Measurements from ENCODE around the gene NSUN7. TPM values are rescaled to one million over a fixed set of nuclear protein-coding genes. Genes with fewer than 3 reads are reported as not detected.

The NSUN7 gene
- total RNA-seq, 2 experiments from 2014 or later, result not detected

DNA sequence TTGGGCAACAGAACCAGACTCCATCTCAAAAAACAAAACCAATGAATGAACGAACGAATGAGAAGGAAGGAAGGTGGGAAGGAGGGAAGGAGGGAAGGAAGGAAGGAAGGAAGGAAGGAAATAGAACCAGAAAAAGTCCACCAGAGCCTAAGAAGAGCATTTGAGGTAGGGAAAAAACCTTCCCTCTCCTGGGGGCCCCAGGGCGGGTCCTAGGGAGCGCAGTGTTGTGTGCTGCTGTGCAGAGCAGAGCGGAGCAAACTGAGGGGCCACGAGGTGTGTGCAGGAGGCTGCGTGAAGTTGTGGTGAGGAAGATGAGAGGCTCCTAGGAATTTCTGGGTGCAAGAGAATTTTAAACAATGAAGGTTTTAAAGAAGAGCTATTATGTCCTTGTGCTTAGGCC lies 16.0 kb upstream of the NSUN7 start:
- ChIA-PET CTCF (interaction anchor here (0.5 to 1.3 kb wide), 3 partner anchors 8 to 107 kb away, joined by 3 to 4 read pairs (median 4); no protein-coding TSS in a partner anchor), POLR2A (no interaction called here)

DNA sequence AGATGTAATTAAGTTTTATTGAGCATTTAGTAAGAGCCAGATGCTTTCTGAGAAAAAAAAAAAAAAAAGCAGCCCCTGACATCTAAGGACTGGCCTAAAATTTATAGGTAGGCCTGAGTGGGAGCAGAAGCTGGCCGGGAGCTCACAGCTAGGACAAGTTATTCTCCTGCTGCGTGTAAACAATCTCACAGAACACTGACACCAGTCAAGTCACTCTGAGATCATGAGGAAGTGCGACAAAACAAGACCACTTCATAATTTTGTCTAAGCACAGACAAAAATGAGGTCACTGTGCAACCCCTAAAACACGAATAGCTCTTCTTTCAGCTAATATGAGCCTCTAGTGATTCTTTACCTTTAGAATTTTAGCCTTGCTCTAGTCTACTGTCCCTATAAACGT lies 15.3 kb upstream of the NSUN7 start:
- POLR2A ChIA-PET, result no interaction called here
- CTCF ChIA-PET, result interaction anchor here (1.0 to 1.3 kb wide), 3 partner anchors 11 to 409 kb away, joined by 3 to 4 read pairs (median 4); no protein-coding TSS in a partner anchor

DNA sequence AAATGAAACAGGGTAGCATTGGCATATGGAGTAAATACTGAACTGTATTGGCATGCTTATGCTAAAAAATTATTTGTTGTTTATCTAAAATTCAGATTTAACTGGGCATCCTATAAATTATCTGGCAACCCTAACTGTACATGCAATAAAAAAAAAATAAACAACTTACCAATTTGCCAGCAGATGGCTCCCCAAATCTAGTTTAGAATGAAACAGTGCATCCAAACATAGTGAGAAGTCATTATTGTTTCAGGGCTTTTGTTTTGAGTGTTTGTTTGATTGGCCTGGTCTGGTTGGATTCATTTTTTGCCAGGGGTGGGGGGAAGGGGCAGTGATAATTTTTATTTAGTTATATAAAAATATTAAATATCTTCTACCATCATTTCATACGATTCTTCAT lies 12.8 kb upstream of the NSUN7 start:
- ChIA-PET POLR2A (no interaction called here), CTCF (interaction anchor here (1.8 kb wide), 1 partner anchor 160 kb away, joined by 7 read pairs; no protein-coding TSS in a partner anchor)

DNA sequence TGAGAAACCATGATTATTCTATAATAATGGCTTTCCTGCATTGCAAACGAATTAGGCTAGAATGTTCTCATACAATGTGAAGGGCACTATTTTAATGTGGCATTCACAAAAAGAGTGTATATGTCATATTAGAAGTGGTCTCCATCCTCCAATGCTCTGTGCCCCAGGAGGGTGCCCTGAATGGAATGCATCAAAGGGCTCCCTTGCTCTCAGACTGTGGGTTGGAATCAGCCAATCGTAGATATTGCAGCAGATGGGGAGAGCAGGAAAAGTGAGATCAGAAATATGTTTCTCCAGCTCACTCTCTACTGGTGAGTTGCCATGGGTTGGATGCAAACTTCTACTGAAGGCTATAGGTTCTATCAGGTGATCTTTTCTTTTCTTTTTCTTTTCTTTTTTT lies 11.9 kb upstream of the NSUN7 start:
- POLR2A ChIA-PET, result no interaction called here
- CTCF ChIA-PET, result interaction anchor here (1.8 kb wide), 1 partner anchor 159 kb away, joined by 7 read pairs; no protein-coding TSS in a partner anchor

DNA sequence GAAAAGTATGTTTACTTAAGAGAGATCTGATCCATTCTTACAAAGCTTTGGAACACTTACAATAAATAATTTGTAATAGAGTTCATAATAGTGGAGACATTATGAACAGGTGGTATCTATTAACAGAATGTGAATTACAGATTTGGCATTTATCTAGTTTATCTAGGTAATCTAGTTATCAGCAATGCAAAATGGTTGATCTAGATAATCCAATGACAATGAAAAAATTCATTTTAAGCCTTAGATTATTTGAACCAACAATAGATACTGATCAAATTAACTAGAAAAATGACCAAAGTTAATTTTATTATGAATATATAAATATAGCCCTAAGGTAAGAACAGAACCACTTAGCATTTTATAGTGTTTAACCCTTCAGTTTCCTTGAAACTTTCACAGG lies 10.4 kb upstream of the NSUN7 start:
- CTCF ChIA-PET, result interaction anchor here (0.5 to 1.1 kb wide), 3 partner anchors 18 to 104 kb away, joined by 3 to 5 read pairs (median 3); no protein-coding TSS in a partner anchor
- POLR2A ChIA-PET, result no interaction called here

DNA sequence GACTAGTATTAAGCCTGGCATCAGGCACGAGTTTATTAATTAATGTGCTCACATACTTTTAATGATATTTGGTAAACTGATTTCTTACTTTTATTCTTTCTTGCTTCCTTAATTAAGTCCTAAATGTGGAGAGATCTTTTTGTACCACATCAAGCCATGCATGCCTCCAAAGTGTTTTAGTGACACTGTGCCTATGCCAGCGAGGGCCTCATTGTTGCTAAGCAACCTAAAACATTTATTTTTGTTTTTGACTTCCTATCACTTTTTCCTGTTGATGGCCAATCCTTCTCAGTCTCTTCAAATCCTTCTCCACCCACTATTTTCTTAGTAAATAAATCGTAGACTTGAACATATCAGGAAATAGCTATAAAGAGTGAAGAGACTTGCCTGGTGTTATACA lies 5.5 kb upstream of the NSUN7 start:
- ChIA-PET POLR2A (no interaction called here), CTCF (no interaction called here)

DNA sequence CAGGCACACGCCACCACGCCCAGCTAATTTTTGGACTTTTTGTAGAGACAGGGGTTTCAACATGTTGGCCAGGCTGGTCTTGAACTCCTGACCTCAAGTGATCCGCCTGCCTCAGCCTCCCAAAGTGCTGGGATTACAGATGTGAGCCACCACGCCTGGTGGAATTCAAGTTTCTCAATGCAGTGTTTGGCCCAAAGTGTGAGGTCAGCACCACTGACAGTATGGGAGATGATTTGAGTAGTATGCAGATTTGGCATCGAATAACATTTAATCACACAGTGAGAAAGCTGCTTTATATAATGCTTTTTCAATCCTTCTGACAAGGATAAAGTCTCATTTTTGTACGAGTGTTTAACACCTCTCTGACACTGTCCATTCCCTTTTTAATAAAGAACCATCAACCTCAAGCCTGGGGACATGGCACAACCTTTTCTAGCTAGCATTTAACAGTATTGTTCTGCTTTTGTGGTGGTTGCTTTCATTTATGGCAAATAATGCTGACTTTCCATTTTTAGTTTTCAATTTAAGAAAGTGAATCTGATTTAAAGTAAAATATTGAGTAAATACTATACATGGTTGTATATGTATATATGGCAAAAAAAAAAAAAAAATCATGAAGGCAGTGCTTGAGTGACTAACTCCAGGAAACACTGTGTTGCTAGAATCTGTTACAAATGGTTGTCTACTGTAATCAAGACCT lies 4.3 kb upstream of the NSUN7 start:
- ChIA-PET POLR2A (no interaction called here), CTCF (interaction anchor here (1.3 kb wide), 1 partner anchor 11 kb away, joined by 4 read pairs; no protein-coding TSS in a partner anchor)

DNA sequence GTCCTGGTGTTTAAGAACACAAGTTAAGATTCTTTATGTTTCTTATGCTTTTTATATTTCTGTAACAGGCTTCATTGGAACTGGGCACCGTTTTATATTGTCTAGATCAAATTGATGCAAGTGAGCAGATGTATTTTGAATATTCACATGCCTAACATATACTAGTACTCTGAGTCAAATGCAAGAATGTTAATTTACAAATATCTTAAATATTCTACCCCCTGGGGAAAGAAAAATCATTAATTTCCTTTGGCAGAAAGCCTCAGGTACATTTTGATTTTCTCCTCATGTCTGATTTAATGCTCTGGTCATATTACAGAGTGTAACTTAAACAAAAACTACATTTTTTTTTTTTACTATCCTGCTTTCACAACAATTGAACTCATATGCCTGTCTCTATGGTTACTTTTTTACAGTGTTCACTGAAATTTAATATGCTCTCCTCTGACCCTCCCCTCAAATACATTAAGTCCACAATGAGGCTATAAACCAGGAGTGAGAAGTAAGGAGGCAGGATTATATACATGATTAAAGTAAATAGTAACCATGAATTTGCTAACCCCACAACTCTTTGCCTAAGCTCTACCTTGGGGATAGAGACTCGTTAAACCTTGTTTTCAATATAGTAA lies 2.4 kb upstream of the NSUN7 start:
- ChIA-PET POLR2A (no interaction called here), CTCF (no interaction called here)

DNA sequence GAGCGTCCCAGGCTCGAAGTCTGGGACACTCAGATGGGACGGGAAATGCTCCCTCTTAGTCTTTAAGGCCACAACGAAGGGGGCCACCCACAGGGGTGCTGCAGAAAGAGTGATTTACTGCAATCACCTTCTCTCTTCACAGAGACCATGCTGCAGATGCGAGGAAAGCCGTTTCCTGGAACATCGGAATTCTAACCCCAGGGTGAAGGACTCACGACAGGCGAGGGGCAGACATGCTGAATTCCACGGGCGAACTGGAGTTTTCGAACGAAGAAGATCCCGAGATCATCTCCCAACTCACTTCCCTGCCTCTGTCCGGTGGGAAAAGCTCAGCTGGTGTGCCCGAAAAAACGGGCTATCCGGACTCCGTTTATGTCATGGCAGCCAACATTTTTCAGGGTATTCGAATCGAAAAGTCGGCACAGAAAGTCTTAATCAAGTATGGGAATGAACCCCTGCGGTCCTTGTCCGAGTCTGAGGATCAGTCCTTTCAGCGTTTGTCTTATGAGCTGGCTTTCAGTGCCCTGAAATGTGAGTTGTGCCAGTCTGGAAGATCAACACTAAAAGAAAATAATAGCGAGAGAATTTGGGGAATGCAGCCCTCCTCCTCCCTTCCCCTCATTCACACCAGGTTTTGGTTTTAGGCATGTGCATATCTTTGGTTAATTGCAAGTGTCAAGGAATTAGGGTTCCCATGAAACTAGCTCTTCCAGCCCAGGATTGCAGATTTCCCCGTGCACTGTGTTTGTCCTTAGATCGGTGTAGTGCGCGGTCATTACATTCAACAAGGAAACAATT lies 905 bp downstream of the NSUN7 start:
- ChIA-PET POLR2A (no interaction called here), CTCF (no interaction called here)

DNA sequence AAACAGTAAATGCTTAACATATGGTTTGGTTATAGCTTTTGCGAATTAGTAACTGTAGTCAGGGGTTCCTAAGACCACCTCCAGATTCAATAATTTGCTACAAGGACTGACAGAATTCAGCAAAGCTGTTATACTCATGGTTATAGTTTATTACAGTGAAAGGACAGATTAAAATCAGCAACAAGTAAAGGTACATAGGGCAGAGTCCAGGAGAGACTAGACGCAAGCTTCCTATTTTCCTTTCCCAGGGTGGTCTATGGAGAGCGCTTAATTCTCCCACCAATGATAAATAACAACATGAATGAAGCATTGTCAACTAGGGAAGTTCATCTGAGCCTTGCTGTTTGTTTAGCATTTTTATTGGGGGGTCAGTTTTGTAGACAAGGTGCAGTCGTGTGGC lies 5.9 kb downstream of the NSUN7 start:
- CTCF ChIA-PET, result no interaction called here
- POLR2A ChIA-PET, result no interaction called here

DNA sequence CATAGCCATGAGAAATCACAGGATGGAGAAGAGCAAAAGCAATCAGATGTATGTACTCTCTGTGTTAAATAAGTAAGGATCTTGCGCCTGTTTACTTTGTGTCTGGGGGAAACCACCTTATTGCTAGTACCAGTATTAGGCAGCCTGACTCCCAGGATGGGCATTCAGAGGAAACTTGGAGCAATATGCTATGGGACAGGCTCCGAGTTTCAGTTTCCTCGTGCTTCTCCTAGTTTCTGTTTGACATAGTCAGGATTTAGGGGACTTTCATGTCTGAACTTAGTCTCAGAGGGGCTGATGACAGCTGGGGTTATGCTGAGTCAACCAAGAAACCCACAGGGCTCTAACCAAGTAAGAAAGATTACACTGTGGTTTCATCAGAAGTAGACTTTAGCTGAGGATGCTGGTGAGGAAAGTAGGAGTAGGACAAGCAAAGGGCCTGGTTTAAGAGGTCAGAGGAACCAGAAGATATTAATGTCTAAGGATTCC lies 13.5 kb downstream of the NSUN7 start:
- ChIA-PET CTCF (no interaction called here), POLR2A (no interaction called here)

DNA sequence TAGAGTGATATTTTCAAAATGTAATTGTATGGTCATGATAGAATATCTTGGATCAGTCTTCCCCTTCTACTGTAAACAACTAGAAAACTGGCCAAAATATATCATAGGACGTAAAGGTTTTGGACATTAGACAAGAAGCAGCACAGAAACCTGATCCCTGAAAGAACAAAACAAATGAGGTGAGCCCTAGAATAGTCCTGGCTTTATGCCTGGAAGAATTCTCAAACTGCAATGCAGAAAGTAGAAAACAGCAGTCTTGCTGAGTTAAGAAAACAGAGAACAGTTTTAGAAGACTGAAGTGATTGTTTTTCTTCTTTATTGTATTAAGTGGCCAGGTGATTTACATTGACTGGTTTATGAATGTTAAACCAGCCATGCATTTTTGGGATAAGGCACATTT lies 19.5 kb downstream of the NSUN7 start:
- POLR2A ChIA-PET, result no interaction called here
- CTCF ChIA-PET, result no interaction called here

DNA sequence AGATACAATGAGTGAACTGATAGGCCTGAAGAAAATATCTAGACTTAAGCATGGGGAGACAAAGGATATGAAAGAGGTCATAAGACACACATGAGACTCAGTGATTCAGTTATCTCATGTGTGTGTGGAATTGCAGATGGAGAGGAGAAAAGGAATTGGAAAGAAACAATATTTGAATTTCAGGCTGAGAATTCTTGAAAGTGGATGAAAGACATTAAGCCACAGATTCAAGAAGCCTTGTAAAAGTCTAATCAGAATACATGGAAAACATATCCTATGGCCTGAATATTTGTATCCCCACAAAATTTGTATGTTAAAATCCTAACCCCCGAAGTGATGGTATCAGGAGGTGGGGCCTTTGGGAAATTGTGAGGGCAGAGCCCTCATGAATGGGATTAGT lies 28.3 kb downstream of the NSUN7 start:
- POLR2A ChIA-PET, result no interaction called here
- CTCF ChIA-PET, result no interaction called here

DNA sequence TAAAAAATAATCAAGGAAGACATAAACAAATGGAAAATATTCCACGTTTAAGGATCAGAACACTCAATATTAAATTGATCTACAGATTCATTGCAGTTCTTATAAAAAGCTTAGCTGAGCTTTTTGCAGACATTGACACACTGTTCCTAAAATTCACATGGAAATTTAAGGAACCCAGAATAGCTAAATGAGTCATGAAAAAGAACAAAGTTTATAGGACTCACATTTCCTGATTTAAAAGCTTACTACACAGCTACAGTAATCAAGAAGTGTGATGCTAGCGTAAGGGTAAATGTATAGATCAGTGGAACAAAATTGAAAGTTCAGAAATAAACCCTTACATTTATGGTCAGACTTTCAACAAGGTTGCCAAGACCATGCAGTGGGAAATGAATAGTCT lies 33.1 kb downstream of the NSUN7 start:
- ChIA-PET POLR2A (no interaction called here), CTCF (no interaction called here)

DNA sequence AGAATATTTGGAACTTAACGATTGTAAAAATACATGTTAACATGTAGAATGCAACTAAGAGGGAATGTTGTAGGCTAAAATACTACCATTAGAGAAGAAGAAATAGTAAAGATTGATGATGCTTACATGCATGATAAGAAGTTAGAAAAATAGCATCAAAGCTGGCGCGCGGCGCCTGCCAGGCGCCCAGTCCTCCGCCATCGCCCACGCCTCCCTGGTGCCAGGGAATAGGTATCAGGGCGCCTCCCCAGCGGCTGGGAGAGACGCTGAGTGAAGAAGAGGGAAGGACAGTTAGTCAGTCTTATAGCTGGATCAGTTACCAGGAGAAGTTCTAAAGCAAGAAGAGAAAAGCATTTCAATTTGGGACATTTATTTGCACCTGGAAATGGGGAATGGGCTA lies 36.0 kb downstream of the NSUN7 start:
- CTCF ChIA-PET, result no interaction called here
- POLR2A ChIA-PET, result no interaction called here

DNA sequence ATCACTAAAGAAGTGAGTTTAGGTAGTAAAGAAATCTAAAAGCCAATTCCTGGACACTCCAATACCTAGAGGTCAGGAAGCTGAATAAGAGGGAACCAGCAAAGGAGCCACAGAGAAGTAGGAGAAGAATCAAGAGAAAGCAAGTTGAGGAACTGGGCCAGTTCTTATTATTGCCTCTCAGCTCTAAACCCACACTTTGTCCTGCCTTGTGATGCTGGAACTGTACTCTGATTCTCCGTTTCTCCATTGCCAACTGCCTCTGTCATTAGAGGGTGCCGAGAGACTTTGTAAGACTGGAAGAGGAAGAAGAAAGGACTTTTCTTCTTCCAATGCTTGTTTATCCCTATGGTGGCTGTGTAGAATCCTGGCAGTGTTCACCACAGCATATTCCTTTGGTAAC lies 38.6 kb downstream of the NSUN7 start:
- ChIA-PET CTCF (no interaction called here), POLR2A (no interaction called here)

DNA sequence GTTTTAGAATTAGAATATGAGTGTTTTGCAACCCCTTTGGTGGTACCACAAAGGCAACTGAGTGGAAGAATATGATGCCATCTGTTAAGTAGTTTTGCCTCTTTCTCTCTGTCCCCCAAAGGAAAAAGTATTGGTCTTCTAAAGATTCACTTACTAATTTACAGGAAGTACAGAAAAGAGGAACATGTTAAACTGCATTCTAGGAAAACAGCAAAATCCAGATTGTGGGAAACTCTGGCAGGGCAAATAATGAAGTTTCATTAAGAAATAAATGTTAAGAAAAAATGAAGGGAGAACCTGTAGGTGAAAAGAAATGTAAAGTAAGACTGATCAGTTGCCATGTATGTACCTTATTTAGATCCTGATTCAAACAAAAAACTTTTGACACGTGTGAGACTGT lies 39.3 kb downstream of the NSUN7 start:
- POLR2A ChIA-PET, result no interaction called here

DNA sequence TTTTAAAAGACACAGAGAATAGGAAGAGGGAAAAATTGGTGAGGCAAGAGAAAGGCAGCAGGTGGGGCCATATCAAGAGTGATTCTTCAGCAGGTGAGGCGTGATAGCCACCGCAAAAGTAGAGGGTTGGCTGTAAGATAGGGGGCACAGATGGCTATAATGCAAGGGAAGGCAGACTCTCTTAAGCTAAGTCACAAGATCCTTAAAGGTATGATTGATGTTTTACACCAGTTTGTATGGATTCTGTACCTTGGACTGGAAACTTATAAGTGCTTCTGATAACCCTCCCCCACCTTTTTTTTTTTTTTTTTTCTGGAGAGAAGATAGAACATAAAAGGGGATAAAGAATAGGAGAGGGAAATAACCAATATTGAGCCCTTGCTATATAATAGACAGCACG lies 40.0 kb downstream of the NSUN7 start:
- ChIA-PET POLR2A (no interaction called here), CTCF (interaction anchor here (0.9 to 1.2 kb wide), 2 partner anchors 10 to 19 kb away, joined by 3 to 4 read pairs; no protein-coding TSS in a partner anchor)

More for the DNA sequence above, 39.3 kb downstream of the NSUN7 start:
- CTCF ChIA-PET, result no interaction called here

DNA sequence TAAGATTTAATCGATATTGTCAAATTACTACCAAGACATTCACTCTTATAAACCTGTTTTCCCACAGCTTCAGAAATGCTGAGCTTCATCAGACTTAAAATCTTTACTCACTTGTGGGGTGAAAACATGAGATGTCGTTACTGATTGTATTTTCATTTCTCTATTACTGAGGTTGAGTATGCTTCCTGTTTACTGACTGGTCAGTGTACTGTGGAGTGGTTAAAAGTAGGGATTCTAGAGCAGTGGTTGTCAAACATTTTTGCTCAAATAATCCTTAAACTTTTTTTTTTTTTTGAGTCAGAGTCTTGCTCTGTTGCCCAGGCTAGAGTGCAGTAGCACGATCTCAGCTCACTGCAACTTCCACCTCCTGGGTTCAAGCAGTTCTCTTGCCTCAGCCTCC lies 50.3 kb downstream of the NSUN7 start:
- POLR2A ChIA-PET, result no interaction called here
- CTCF ChIA-PET, result interaction anchor here (0.9 kb wide), 1 partner anchor 10 kb away, joined by 4 read pairs; no protein-coding TSS in a partner anchor

DNA sequence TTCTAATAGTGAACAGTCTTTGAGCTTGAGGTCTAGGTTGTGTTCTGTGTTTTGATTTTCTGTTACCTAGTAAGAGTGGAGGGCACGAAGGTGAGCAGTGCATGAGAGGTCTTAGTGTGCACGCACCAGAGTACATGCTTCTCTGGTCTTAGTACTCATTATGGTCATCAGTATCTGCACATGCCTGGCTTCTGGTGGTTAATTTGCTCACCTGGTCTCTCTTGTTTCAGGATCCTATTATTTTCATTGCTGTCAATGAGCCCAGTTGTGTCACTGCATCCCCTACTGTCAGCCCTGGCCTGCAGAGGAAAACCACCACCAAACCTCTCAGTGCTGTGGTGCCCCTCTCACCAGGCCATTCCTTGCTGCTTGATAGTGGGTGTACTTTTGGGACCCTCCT lies 54.8 kb downstream of the NSUN7 start:
- CTCF ChIA-PET, result no interaction called here
- POLR2A ChIA-PET, result interaction anchor here (0.7 kb wide), 1 partner anchor 118 kb away, joined by 3 read pairs; no protein-coding TSS in a partner anchor
